PFSK-1 (cell line): ENCODE measurements around the gene GHR.

Experiments
- FOXP2 ChIP-seq: optimal IDR thresholded peaks from 2 replicates; pipeline ENCODE3; 2011; ENCODE audit warnings: borderline replicate concordance, control low read depth, inconsistent platforms; ENCODE audit not compliant: insufficient read depth; ENCODE audit errors: extremely low read length, extremely low read depth
- POLR2AphosphoS5 ChIP-seq: IDR thresholded peaks from 2 replicates; pipeline ENCODE4 v1.6.1; 2012; ENCODE audit warnings: low read depth, mild to moderate bottlenecking, control low read depth, low read length, moderate library complexity
- SIN3A ChIP-seq: IDR thresholded peaks from 2 replicates; pipeline ENCODE4 v1.6.1; 2012; ENCODE audit warnings: mild to moderate bottlenecking, low read length, moderate library complexity, borderline replicate concordance; ENCODE audit not compliant: insufficient read depth
- TAF1 ChIP-seq: IDR thresholded peaks from 2 replicates; pipeline ENCODE4 v1.6.1; 2012; ENCODE audit warnings: low read length, control low read depth, borderline replicate concordance; ENCODE audit not compliant: insufficient read depth
- TF ChIP-seq, protein P1 (sequence below), 2 experiments: IDR thresholded peaks; 2 replicates each; pipeline versions ENCODE4 v1.6.1 to v1.8.0; 2011 to 2012; ENCODE audit warnings: low read depth in 2 of 2, low read length in 2 of 2, control low read depth in 1 of 2, inconsistent platforms in 1 of 2, mild to moderate bottlenecking in 1 of 2, moderate library complexity in 1 of 2; ENCODE audit not compliant: insufficient read depth in 1 of 2

GHR gene

DNA sequence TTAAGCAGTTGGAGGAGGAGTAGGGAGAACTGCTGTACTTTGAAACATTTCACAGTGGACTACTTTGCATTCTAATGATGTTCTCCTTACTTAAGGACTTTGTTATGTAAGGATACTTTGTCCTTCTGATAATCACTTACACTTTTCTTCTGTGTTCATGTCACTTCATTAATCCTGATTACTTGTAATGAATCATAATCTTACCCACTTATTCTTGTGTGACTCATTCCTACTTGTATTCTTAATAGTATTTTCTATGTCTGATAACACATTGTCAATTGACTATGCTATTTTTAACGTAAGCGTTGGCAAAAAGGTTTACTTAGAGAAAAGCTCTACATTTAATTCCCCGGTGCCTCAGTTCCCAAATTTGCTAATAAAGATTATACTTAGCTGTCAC, 63.8 kb downstream of the GHR start:
- TF ChIP-seq FOXP2 (no peak), SIN3A (no peak), POLR2AphosphoS5 (no peak), TAF1 (no peak)
- TF ChIP-seq, protein P1, sequence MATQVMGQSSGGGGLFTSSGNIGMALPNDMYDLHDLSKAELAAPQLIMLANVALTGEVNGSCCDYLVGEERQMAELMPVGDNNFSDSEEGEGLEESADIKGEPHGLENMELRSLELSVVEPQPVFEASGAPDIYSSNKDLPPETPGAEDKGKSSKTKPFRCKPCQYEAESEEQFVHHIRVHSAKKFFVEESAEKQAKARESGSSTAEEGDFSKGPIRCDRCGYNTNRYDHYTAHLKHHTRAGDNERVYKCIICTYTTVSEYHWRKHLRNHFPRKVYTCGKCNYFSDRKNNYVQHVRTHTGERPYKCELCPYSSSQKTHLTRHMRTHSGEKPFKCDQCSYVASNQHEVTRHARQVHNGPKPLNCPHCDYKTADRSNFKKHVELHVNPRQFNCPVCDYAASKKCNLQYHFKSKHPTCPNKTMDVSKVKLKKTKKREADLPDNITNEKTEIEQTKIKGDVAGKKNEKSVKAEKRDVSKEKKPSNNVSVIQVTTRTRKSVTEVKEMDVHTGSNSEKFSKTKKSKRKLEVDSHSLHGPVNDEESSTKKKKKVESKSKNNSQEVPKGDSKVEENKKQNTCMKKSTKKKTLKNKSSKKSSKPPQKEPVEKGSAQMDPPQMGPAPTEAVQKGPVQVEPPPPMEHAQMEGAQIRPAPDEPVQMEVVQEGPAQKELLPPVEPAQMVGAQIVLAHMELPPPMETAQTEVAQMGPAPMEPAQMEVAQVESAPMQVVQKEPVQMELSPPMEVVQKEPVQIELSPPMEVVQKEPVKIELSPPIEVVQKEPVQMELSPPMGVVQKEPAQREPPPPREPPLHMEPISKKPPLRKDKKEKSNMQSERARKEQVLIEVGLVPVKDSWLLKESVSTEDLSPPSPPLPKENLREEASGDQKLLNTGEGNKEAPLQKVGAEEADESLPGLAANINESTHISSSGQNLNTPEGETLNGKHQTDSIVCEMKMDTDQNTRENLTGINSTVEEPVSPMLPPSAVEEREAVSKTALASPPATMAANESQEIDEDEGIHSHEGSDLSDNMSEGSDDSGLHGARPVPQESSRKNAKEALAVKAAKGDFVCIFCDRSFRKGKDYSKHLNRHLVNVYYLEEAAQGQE (IDR thresholded peaks at IDR 0.05; ENCODE audit: insufficient read depth in 1 of 2, low read depth in 2 of 2, low read length in 2 of 2) = no peak

DNA sequence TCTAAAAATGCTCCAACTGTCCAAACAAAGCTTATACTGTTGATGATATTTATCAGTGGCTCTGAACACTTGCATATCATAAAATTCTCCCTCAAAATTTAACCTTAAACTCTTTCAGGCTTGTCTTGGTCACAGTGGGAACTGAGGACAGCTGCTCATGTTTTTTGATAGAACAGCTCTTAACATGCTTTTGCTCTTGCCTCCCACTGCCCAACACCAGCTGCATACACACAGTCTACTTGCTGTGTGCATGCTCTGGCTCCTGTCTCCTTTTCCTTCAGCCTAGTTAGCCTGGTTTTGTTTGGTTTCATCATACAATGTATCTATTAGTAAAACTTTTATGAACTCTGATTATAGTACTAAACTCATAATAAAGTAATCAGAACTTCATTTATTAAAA, 64.6 kb downstream of the GHR start:
- TF ChIP-seq, protein P1 (IDR thresholded peaks at IDR 0.05; ENCODE audit: insufficient read depth in 1 of 2, low read depth in 2 of 2, low read length in 2 of 2) = no peak
- TF ChIP-seq POLR2AphosphoS5 (no peak), FOXP2 (no peak), SIN3A (no peak), TAF1 (no peak)

DNA sequence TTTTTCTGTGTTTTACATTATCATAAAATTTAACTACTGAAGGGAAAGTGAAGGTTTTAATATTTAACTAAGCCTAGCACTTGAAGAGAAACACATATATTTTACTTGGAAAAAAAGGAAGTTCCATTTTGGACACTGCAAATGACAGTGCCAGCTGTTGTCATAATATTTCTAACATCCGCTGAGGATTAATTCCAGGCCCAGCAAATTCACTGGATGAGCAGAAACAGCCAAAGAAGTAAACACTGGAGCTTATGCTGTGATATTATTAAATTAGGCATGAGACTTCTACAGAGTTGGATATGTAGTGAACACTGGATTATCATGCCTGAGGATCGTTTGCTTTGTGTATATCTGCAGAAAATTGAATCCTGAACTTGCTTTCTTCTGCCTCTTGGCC, 67.6 kb downstream of the GHR start:
- TF ChIP-seq, protein P1 (IDR thresholded peaks at IDR 0.05; ENCODE audit: insufficient read depth in 1 of 2, low read depth in 2 of 2, low read length in 2 of 2) = no peak
- TF ChIP-seq FOXP2 = no peak
- TF ChIP-seq TAF1 = no peak
- TF ChIP-seq POLR2AphosphoS5 = no peak
- no peak for TF ChIP-seq SIN3A

DNA sequence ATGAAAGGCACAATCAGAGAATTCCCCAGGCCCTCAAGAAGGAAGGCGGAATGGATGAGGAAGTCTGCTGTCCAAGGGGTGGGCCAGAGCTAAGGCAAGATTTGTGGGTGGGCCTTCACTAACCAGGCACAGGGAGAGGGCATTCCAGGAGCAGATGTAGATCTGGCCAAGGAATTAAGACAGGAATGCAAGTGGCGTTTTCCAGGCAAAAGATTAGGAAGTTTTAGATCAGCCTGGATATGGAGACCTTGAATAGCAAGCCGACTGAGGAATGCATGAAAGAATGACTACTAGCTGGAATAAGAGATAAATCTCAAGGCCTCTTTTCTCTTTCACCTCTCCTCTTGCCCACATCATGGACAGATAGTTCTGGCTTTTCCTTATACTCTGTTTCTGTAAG, 68.5 kb downstream of the GHR start:
- TF ChIP-seq FOXP2 = no peak
- no peak for TF ChIP-seq POLR2AphosphoS5
- TF ChIP-seq TAF1 = no peak
- TF ChIP-seq, protein P1 (IDR thresholded peaks at IDR 0.05; ENCODE audit: insufficient read depth in 1 of 2, low read depth in 2 of 2, low read length in 2 of 2) = no peak
- TF ChIP-seq SIN3A = no peak

DNA sequence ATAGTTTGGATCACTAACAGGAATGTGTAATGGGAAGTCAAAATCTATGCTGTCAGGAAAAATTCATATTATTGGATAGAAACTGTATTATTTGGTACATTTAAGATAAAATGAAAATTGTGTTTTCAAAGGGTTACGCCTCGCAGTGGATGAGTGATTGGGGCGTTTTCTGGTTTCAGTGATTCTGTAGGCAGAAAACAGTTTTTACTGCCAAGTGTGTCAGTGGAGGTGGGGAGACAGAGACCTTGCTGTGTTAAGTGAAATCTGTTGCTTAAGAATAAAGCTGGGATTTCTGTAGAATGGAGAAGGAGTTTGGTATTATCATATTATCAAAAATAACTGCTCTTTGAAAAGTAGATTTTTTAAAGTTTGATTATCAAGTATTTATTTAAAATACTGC, 69.7 kb downstream of the GHR start:
- TF ChIP-seq SIN3A (no peak), FOXP2 (no peak), TAF1 (no peak), POLR2AphosphoS5 (no peak)
- TF ChIP-seq, protein P1 (IDR thresholded peaks at IDR 0.05; ENCODE audit: insufficient read depth in 1 of 2, low read depth in 2 of 2, low read length in 2 of 2) = no peak
